HFF-Myc (cell line): ENCODE measurements around the gene HLA-E.
"Not testable (repeated sequence)": the region's sequence is repeated elsewhere in the genome, so short reads cannot be mapped to it uniquely, and the experiment has no call there.

Experiments used
- DNase-seq: peaks from one replicate; pipeline ENCODE4 v3.0.0-alpha.2; 2011; ENCODE audit warnings: low read depth; ENCODE audit errors: extremely low read depth
- H3K4me3 ChIP-seq: replicated peaks from 2 replicates; pipeline ENCODE4 v1.5.1; 2011; ENCODE audit warnings: low read depth, mild to moderate bottlenecking, control low read depth, low read length
- TF ChIP-seq, protein P1 (sequence below): IDR thresholded peaks from 2 replicates; pipeline ENCODE4 v1.5.1; 2012; ENCODE audit warnings: mild to moderate bottlenecking, low read depth, low read length, control low read depth; ENCODE audit errors: missing control alignments

HLA-E gene

DNA sequence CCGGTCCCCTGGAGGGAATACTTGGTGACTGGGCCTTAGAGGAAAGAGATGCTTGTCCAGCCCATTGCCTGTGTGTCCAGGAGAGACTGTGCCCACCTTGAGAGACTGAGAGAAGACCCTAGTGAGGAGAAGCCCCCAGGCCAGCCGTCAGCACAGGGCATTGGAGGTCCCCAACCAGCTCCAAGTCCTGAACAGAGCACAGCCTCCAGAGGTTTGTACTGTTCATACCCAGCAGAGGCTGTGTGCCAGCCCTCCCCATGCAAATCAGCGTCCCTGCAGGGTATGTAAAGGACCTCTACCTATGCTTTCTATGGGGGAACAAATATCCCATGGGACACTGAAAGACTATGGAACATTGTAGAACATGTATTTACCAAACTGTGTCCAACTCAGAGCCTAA, 8.4 kb downstream of the HLA-E start:
- DNase-seq, result no peak
- H3K4me3 ChIP-seq, result no peak overlapping the region
- TF ChIP-seq, protein P1, sequence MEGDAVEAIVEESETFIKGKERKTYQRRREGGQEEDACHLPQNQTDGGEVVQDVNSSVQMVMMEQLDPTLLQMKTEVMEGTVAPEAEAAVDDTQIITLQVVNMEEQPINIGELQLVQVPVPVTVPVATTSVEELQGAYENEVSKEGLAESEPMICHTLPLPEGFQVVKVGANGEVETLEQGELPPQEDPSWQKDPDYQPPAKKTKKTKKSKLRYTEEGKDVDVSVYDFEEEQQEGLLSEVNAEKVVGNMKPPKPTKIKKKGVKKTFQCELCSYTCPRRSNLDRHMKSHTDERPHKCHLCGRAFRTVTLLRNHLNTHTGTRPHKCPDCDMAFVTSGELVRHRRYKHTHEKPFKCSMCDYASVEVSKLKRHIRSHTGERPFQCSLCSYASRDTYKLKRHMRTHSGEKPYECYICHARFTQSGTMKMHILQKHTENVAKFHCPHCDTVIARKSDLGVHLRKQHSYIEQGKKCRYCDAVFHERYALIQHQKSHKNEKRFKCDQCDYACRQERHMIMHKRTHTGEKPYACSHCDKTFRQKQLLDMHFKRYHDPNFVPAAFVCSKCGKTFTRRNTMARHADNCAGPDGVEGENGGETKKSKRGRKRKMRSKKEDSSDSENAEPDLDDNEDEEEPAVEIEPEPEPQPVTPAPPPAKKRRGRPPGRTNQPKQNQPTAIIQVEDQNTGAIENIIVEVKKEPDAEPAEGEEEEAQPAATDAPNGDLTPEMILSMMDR, result no peak

DNA sequence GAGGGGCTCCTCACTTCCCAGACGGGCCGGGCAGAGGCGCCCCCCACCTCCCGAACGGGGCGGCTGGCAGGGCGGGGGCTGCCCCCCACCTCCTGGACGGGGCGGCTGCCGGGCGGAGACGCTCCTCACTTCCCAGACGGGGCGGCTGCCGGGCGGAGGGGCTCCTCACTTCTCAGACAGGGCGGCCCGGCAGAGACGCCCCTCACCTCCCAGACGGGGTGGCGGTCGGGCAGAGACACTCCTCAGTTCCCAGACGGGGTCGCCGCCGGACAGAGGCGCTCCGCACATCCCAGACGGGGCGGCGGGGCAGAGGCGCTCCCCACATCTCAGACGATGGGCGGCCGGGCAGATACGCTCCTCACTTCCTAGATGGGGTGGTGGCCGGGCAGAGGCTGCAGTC, 9.4 kb downstream of the HLA-E start:
- not testable (repeated sequence) for H3K4me3 ChIP-seq, DNase-seq

DNA sequence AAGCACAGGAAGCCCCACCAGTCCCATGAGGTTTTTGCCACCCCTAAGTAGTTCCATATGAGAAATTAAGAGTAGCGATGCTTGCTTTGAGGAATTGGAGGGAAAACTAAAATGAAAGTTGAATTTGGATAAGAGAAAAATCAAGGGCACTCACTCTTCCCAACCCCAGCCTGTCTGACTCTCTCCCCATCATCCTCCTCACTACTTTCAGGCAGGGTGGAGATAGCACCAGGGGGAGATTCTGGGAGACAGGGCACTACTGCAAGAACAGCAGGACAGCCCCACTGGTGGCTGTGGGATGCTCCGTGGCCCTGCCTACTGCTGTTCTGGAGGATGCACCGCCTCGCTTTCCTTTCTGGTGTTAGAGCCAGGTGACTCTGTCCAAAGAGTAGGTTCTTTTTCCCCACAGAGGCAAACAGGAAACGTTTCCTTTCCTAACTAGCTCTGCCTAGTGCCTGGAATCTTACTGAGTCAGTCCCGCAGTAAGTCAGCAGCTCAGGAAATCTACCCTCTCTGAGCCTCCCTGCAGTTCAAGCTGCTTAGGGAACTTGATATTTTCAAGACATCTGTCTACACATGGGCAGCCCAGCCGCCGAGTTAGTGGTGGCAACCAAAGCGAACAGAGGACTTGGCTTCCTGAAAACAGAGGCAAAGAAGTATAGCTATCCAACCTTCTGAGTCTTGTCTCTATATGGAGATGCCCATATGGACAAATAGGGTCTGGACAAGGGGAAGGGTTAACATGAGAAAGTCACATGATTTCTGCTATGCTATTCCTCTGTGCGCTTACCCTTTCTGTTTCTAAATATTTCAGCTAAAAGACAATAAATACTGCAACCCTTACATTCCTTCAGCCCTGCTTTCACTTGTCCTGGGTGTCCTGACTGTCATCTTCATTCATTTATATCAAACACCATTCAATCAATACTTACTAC, 11.4 kb downstream of the HLA-E start:
- DNase-seq, result no peak
- no peak overlapping the region for H3K4me3 ChIP-seq
- TF ChIP-seq, protein P1, result no peak

DNA sequence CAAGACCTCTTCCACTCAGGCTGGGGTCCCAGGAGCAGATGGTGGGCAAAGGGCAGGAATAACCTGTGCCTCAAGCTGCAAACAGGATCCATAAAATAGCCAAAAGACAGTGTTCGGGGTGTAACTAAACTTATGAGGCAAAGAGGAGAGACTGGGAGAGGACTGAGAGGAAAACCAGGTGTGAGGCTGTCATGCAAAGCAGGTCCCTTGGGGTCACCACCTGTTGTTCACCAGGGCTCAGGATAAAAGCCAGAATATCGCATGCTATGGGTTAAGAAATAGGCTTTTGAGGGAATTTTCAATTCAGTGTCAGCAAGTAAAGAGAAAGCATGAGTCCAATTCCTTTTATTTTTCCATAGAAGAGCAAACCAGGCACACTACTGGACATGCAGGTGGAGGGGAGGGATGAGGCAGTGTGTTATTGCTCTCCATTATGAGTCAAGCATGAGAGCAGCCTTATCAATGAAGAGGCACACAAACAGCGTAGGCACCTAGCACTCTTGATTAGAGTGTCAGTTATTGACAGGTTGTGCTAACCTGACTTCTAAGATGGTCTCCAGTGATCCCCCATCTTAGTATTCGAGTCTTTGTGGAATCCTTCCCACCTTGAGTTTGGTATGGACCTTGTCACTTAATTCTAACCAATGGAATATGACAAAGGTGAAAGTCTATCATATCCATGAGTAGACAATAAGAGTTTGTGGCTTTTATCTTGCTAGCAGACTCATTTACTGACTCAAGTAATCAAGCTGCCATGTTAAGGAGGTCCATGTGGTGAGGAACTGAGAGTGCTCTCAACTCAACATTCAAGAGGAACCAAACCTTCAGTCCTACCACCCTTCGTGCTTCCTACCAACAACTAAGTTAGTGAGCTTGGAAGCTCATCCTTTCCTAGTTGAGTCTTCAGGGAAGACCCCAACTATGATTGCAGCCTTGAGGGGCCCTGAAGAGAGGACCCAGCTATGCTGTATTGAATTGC, 18.8 kb downstream of the HLA-E start:
- TF ChIP-seq, protein P1, result no peak
- no peak for DNase-seq
- H3K4me3 ChIP-seq, result no peak overlapping the region

DNA sequence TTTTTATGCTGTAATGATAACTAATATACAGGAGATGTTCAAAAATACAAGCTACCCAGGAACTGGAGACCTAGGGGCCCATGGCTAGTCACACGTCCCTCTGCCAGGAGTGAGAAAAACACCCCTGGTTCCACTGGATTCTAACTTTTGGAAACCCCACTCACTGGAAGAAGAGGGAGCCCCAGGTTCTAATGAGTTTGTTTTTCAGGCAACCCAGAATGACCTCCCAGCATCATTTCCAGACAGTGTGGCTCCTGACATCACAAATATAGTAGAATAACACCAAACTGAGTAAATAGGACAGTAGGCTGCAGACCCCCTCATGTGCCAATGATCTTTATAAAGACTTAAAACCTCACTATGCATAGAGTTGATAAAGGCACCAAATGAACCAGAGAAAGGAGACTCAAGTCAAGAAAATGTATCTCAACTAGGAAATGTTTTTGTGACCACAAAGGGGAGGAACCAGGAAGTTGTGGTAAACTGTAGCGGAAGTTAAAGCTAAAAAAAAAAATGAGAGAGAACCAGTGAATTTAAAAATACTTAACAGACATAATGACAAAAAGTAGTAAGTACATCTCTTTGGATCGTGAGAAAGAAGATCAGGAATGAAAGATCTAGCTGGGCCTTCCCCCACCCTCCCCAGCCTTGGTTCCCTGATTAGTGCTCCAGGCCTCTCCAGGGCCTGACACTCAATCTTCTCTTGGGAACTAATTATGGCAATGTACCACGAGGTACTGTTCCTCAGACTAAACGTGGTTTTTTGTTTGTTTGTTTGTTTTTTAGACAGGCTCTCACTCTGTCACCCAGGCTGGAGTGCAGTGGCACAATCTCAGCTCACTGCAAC, 19.8 kb downstream of the HLA-E start:
- H3K4me3 ChIP-seq, result no peak overlapping the region
- TF ChIP-seq, protein P1, result no peak
- DNase-seq, result no peak

DNA sequence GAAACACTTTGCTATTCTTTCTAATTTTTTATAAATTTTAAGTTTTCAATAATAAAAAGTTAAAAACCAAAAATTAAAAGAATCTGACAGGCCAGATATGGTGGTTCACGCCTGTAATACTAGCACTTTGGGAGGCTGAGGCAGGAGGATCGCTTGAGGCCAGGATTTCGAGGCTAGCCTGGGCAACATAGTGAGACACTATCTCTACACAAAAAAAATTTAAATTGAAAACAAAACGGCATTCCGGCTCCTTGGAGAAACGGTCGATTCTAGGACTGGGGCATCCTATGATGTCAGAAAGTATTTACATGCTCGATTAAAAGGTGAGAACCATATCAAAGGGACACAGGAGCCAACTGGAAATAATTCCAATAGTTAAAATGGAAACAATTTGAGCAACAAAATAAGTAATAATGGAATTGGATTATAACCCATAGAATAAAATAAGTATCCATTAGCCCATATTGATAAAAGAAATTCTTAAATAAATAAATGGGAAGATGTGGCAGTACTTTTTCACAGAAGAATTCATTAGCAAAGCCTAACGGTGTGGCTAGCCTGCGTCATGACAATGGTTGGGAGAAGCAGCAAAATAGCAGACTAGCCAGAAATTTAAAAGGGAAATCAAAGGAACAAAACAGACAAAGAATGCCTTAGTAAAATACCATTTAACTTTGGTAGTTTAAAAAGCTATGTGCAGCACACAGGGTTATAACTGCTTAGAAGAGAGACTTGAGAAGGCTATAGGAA, 21.3 kb downstream of the HLA-E start:
- no peak overlapping the region for H3K4me3 ChIP-seq
- DNase-seq, result no peak
- TF ChIP-seq, protein P1, result no peak
